H1 (cell line): Measurements from ENCODE around the gene ERP44.

Experiments
- CTCF ChIP-seq, 3 experiments: IDR thresholded peaks; 1 replicate in 2 of 3; 2 replicates in 1 of 3; pipeline versions ENCODE4 v1.5.1 to v1.6.1; 2011; ENCODE audit warnings: low read length in 3 of 3, mild to moderate bottlenecking in 3 of 3, inconsistent platforms in 2 of 3, low read depth in 1 of 3, moderate library complexity in 1 of 3; ENCODE audit not compliant: insufficient read depth in 1 of 3; ENCODE audit errors: control extremely low read depth in 1 of 3
- JUND ChIP-seq: IDR thresholded peaks from 2 replicates; pipeline ENCODE4 v1.6.1; 2011; ENCODE audit warnings: mild to moderate bottlenecking, improper control_type of control experiment, low read length
- NRF1 ChIP-seq: IDR thresholded peaks from 2 replicates; pipeline ENCODE4 v1.6.1; 2011; ENCODE audit warnings: mild to moderate bottlenecking, low read depth, low read length, improper control_type of control experiment

- TF ChIP-seq NRF1 (no peak), CTCF (IDR thresholded peaks at IDR 0.05; ENCODE audit: control extremely low read depth in 1 of 3, insufficient read depth in 1 of 3, low read depth in 1 of 3, low read length in 3 of 3) (no peak), JUND (no peak)
Observed at GRCh38 chr9:99971410-99971809, 127.4 kb downstream of the ERP44 start.
